ENCODE data around the gene SHLD2.
A peak's percentile ranks its signal among the peaks of the same experiment; 100 is the strongest.

Gene SHLD2, protein sequence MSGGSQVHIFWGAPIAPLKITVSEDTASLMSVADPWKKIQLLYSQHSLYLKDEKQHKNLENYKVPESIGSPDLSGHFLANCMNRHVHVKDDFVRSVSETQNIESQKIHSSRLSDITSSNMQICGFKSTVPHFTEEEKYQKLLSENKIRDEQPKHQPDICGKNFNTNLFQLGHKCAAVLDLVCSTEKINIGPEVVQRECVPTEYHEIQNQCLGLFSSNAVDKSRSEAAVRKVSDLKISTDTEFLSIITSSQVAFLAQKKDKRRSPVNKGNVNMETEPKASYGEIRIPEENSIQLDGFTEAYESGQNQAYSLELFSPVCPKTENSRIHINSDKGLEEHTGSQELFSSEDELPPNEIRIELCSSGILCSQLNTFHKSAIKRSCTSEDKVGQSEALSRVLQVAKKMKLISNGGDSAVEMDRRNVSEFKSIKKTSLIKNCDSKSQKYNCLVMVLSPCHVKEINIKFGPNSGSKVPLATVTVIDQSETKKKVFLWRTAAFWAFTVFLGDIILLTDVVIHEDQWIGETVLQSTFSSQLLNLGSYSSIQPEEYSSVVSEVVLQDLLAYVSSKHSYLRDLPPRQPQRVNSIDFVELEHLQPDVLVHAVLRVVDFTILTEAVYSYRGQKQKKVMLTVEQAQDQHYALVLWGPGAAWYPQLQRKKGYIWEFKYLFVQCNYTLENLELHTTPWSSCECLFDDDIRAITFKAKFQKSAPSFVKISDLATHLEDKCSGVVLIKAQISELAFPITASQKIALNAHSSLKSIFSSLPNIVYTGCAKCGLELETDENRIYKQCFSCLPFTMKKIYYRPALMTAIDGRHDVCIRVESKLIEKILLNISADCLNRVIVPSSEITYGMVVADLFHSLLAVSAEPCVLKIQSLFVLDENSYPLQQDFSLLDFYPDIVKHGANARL

DNA sequence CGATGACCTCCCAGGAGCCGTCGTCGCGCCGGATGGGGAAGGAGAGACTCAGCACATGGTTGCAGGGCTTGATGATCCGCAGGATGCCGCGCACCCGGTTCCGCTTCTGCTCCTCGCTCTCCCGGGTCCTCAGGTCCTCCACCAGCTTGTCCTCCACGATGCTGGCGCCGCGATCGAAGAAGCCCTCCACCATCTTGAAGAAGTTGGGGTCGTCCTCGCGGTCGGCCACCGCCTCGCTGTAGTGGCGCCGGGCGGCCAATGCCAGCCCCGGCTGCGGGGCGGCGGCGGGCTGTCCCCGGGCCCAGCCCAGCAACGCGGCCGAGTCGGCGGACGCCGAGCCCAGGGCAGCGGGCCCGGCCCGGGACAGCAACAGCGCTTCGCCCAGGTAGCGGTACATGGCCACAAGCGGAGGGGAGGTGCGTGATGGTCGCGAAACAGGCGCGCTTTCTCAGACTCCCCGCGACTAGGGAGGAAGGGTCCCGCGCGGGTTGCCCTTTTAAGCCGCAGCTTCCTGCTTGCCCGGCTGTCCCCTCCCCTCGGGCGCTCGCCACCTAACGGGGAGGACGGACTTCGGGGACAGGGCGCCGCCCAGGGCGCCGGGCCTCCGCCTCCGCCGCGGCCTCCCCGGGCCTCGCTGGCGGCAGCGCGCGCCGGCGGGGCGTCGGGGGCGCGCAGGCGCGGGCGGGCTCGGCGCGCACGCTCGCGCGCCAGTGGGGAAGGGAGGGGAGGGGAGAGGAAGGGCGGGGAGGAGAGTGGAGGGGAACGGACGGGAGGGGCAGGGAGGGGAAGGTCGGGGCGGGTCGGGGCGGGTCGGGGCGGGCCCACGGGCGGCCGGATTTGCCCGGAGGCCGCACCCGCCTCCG, at the start of gene SHLD2, which contains the start of gene GLUD1:
Gene SHLD2 (plus strand): TSS at position 834 of the 863 bp plus-strand sequence. CDS start 56,149 bp downstream, outside the sequence.
Gene GLUD1 (minus strand): TSS at position 471 of the 863 bp plus-strand sequence. CDS start 74 bp downstream, at position 397.
- peak; percentile 99 for TF ChIP-seq POLR2A (IDR thresholded peaks at IDR 0.05; ENCODE audit: low read depth, low read length)
- DNase-seq (ENCODE audit: insufficient read length, low spot score) = peak; percentile 88
- no peak for FAIRE-seq

GRCh38 chr10:87045434-87045938, 49.5 kb upstream of the SHLD2 start:
- TF ChIP-seq POLR2A (IDR thresholded peaks at IDR 0.05; ENCODE audit: low read depth, low read length) = no peak
- DNase-seq (ENCODE audit: insufficient read length, low spot score) = no peak
- no peak for FAIRE-seq

- TF ChIP-seq POLR2A (IDR thresholded peaks at IDR 0.05; ENCODE audit: low read depth, low read length) = no peak
- FAIRE-seq = no peak
- DNase-seq (ENCODE audit: insufficient read length, low spot score) = no peak
These were observed 41.9 kb upstream of the SHLD2 start for GRCh38 chr10:87053111-87053510.

GRCh38 chr10:87053577-87054181, 41.3 kb upstream of the SHLD2 start:
- DNase-seq (ENCODE audit: insufficient read length, low spot score) (no peak), FAIRE-seq (no peak)
- no peak for TF ChIP-seq POLR2A (IDR thresholded peaks at IDR 0.05; ENCODE audit: low read depth, low read length)

DNA sequence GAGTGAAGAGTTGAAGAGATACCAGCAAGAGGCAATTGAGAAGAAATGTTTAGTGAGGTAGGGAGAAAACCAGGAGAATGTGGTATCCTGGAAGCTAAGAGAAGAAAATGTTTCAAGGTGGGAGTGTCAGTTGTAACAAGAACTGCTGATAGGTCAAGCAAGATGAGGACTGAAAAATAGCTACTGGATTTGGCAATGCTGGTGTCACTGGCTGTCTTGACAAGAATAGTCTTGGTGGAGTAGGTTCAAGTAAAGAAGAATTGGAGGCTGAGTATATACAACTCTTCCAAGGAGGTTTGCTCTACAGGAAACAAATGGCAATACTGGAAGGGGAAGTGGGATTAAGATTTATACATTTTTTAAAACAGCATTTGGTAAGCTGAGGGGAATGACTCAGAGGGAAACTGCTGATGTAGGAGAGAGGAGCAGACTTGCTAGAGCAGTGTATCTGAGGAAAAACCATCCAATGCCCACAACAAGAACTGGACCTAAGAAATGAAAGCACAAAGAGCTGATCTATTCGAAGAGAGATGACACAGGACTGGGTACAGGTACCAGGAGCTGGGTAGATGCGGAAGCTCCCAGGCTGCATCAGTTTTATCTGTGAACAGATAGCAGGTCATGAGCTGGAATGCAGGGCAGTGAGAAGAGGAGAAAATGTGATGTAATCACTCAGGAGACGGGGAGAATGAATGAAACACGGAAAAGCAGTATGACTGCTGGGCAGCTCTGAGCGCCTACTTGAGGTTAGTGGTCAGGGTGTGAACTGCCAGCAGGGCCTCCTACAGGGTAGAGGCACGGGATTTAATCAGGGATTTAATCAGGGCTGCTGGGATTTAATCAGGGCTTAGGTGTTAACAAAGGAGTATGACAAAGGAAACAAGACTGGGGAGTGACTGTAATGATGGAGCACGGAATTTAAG, 40.4 kb upstream of the SHLD2 start:
- FAIRE-seq = peak; percentile 65
- DNase-seq (ENCODE audit: insufficient read length, low spot score) = peak; percentile 57

DNA sequence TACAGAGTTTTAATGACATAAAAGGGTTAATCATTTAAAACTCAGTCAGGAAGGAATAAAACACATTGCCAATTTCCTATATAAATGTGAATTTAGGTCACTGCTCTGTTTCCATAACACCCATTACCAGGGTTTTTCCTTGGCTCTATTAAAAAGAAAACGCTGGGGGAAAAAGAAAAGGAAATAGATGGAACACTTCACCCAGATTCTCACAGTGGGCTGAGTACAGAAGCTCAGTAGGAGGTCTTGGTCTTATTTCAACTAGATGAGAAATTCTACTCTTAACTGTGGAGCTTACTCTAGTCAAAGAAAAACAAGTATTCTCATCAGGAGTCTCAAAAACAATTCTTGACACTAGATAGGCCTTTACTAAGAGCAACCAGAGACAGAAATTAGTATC, 36.8 kb upstream of the SHLD2 start:
- no peak for TF ChIP-seq POLR2A (IDR thresholded peaks at IDR 0.05; ENCODE audit: low read depth, low read length)
- FAIRE-seq (no peak), DNase-seq (ENCODE audit: insufficient read length, low spot score) (no peak)

More for the DNA sequence above, 40.4 kb upstream of the SHLD2 start:
- TF ChIP-seq POLR2A (IDR thresholded peaks at IDR 0.05; ENCODE audit: low read depth, low read length) = no peak

GRCh38 chr10:87059401-87059800, 35.6 kb upstream of the SHLD2 start:
- FAIRE-seq = no peak
- no peak for TF ChIP-seq POLR2A (IDR thresholded peaks at IDR 0.05; ENCODE audit: low read depth, low read length)

DNA sequence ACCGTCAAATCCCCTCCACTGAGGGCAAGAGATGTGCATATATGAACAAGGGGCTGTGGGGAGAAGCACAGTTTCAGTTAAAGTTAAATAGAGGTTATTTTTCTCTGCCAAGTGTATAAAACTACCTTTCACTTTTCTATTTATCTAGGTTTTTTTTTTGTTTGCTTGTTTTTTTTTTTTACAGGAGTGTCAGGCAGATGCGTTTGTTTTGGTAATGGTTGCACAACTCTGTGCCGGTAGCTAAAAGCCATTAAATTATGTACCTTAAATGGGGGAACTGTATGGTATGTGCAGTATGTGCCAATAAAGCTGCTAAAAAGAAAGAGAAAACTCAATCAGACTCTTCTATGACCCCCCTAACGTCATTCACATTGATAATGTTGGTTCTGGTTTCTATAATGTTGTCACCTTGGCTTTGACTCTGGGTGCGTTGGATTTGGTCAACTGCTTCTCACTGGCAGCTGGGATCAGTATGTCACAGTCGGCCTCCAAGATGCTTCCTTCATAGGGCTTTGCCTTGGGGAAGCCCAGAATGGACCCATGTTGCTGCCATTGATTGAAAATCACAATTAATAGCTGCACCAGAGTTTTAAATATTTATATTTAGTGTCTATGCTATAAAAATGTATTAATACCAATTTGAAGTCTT, 34.6 kb upstream of the SHLD2 start:
- FAIRE-seq (no peak), DNase-seq (ENCODE audit: insufficient read length, low spot score) (no peak)
- TF ChIP-seq POLR2A (IDR thresholded peaks at IDR 0.05; ENCODE audit: low read depth, low read length) = no peak

More at GRCh38 chr10:87059401-87059800, 35.6 kb upstream of the SHLD2 start:
- DNase-seq (ENCODE audit: insufficient read length, low spot score) = no peak

DNA sequence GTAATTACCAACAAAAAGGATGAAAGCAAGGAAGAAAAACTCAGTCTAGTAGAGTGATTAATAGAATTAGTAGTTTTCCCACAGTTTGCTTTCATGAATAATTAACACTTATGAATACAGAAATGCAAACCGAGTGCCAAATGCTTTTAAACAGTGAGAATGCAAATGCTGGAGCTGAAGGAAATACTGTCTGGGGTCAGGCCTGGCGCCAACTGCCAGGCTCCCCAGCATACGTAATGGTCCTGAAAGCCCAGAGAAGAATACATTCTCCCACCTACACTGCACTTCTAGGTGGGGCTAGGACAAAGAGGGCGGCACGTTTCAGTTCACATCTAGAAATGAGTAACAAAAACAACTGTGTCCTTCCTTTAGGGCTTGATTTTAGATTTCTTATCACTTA, 30.4 kb upstream of the SHLD2 start:
- no peak for DNase-seq (ENCODE audit: insufficient read length, low spot score)
- no peak for FAIRE-seq
- no peak for TF ChIP-seq POLR2A (IDR thresholded peaks at IDR 0.05; ENCODE audit: low read depth, low read length)

- FAIRE-seq = no peak
- no peak for TF ChIP-seq POLR2A (IDR thresholded peaks at IDR 0.05; ENCODE audit: low read depth, low read length)
- DNase-seq (ENCODE audit: insufficient read length, low spot score) = no peak
These were observed 28.8 kb upstream of the SHLD2 start for GRCh38 chr10:87066178-87066577.

DNA sequence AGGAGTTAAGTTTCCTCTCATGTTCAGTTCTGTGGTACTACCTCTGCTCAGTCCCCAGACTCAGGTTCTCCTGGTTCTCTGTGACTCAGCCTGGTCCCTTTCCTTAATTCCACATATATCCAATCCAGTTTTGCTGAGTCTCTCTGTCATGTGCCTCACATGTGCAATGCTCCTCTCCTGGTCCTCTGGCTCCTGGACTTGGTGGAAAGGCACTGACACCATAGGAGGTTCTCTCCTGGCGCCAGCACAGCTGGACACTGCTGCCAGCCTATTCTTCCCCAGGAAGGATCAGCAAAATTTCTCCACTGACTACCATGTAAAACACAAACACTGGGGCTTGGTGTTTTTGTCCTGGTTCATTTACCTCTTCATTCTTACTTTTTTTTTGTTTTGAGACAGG, 28.1 kb upstream of the SHLD2 start:
- FAIRE-seq (no peak), DNase-seq (ENCODE audit: insufficient read length, low spot score) (no peak)
- no peak for TF ChIP-seq POLR2A (IDR thresholded peaks at IDR 0.05; ENCODE audit: low read depth, low read length)

Measured in H54 (cell line).